ENCODE results near the gene COQ7. TPM values are rescaled to one million over a fixed set of nuclear protein-coding genes. Genes with fewer than 3 reads are reported as not detected.

COQ7 gene
- 5.9 and 16.8 TPM in 2 replicates for total RNA-seq

DNA sequence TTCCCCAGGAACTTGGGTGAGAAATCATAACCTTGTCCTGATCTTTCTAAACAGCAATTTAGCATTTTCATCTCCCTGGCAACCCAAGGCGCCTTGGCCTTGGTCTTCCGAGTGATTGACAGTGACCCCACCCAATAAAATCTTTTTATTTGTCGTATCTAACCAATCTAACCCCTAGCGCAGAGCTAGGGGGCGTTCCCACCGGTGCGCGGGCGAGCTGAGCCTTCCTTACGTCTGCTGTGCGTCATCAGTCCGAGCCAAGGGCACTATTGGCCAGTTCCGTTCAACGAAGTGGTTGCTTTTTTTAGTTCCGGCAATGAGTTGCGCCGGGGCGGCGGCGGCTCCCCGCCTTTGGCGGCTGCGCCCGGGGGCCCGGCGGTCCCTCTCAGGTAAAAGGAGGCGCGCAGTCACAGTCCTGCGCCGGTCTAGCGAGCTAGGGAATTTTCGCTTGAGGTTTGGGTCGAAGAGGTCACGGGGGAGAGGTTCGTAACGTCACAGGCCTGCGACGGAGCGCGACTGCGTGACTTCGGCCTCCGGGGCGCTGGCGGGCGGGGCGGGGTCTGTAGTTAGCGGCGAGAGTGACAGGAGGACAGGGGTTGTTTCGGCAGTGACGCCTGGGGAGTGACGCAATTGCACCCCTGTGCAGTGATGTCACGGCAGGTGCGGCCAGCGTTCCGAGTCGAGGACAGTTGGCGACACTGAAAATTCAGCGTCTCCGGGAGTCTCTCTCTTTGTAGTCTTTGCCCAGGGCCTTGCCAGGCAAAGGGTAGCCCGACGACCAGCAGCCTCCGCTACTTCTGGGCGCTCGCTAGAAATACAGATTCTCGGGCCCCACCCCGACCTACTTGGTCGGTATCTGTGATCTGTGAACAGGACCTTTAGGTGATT lies at the start of gene COQ7:
Gene COQ7, plus strand, starts transcription at position 266 of the 888 bp plus-strand sequence. Its CDS starts 51 bp downstream, at position 317.

DNA sequence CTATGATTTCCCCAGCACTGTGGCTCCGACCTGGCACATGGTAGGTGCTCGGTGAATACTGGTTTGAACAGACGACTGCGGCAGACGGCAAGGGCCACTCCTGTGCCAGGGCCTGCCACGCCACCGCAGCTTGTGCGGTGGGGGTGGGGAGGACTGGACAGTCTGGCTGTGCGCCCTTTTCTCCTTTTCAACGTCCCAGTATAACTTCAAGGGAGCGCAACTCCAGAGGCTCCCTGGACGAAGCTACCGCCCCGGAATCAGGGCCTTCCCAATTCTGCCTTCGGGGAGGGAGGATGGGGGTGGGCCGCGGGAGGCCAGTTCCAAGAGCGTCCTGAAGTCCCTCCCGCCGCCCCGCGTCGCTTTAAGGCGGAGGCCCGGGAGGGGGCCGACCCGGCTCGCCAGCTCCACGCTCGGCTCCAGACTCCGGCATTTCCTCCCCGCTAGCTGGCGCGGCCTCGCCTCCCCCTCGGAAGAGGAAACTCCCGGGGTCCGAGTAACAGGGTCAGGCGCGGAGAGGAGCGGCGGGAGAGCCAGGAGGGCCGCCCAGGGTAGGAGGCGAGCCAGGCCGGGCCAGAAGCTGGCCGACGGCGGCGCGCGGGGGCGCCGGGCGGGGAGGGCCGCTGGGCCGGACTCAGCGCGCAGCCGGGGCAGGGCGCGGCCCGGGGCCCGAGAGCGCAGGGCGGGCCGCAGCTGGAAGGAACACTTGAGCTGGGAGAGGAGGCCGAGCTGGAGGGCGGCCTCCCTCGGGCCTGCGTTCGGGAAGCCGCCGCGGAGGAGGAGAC lies 46.4 kb downstream of the COQ7 start, which contains the start of gene ITPRIPL2:
Gene ITPRIPL2, plus strand, starts transcription at position 388 of the 782 bp plus-strand sequence. CDS start 498 bp downstream, outside the sequence.

Other genes with a start within 250 kb of the COQ7 start
- 23.5 and 29.6 TPM in 2 replicates for gene SMG1, start 141.2 kb upstream of the COQ7 start, total RNA-seq
- 0.26 TPM in 1 of 2 replicates, not detected in the other for gene TMC7, start 83.7 kb upstream of the COQ7 start, total RNA-seq
- gene ITPRIPL2, start 46.4 kb downstream of the COQ7 start, total RNA-seq: 53.3 and 66.2 TPM in 2 replicates
- 1.3 and 3.7 TPM in 2 replicates for gene SYT17, start 100.6 kb downstream of the COQ7 start, total RNA-seq
- gene CLEC19A, start 218.1 kb downstream of the COQ7 start, total RNA-seq: not detected in 2 replicates